ENCODE results near the gene EI24.

DNA sequence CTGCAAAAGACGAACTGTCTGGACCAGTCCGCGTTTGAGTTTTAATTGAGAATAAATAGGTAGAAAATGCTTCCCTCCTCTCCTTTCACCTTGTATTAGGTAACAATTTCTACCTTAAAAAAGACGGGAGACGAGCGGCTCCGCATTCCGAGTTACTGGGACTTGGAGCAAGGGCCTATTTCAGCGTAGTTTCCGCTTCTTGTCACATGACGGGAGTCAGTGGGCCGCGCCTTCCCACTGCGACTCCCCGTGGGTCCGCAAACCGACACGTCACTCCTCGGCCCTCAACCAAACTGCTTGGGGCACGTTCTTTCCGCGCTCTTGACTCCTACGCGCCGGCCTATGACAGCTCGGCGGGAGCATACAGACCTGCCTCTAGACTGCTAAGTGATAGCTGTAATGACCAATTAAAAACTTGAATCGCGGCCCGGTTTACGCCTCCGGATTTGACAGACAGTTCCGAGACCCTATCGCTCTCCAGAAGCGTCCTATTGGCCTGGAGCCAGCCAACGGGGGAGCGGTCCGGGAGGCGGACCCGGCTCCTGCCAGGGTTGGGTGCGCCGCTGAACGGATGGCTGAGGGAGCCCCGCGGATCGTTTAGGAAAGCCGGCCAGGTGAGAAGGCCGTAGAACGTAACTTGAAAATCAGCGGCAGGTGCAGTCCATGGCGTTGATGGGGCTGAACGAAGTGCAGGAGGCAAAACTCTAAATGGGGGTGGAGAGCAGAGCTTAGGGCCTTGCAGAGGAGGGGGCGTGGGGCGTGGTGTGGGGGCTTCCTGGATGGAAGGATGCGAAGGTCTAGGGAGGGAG, 23.2 kb downstream of the EI24 start, which contains the start of gene STT3A:
- TF ChIP-seq USF2 (IDR thresholded peaks at IDR 0.05) (peak; percentile 91), POLR2A (IDR thresholded peaks at IDR 0.05; ENCODE audit: low read length) (peak; percentile 50)
